HG03558 (cell line): ENCODE measurements around the gene B4GALT4.
"Not testable (repeated sequence)": the region's sequence is repeated elsewhere in the genome, so short reads cannot be mapped to it uniquely, and the experiment has no call there.

Source experiments
- ATAC-seq: cut with Tn5 transposase; IDR thresholded peaks from one replicate; pipeline ENCODE4 v1.9.1; 2021; ENCODE audit warnings: moderate number of reproducible peaks; ENCODE audit not compliant: unreplicated experiment; ENCODE audit errors: extremely low read depth

Gene B4GALT4, protein sequence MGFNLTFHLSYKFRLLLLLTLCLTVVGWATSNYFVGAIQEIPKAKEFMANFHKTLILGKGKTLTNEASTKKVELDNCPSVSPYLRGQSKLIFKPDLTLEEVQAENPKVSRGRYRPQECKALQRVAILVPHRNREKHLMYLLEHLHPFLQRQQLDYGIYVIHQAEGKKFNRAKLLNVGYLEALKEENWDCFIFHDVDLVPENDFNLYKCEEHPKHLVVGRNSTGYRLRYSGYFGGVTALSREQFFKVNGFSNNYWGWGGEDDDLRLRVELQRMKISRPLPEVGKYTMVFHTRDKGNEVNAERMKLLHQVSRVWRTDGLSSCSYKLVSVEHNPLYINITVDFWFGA

DNA sequence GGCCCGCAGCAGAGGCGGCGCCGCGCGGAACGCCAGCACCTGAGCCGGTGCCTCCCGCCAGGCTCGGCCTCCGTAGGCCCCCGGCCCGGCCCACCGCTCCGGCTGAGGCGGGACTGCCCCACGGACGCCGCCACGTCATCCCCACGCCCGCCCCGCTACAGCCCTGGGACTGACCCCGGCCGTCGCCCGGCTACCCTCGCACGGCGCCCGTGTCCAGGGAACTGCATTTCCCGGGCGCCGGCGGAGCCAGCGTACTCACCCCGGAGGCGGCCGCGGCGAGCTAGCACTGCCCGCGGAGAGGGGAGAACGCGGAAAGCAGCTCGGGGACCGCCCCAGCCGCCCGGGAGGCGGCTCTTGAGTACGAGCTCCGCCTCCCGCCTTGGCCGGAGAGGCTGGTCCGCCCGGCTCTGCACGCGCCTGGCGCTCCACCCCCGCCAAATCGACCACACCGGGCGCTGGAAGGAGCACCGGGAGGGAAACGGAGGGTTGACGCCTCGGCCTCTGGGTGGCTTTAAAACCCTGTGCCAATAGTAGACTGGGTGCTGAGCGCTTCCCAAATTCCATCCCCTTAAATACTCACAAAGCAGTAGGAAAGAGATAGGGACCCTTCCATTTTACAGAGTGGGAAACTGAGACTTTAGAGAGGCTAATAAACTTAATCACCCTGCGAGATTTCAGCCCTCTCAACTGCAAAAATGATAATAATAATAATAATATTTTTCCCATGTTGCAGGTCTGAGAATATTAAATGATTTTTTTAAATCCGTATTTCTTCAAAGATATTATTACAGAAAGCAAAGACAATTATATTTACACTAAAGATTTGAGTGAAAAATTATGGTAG is at the start of gene B4GALT4:
Gene B4GALT4 (minus strand): TSS at position 288 of the 844 bp plus-strand sequence. CDS start 10,779 bp downstream, outside the sequence.
- peak; percentile 84 for ATAC-seq

DNA sequence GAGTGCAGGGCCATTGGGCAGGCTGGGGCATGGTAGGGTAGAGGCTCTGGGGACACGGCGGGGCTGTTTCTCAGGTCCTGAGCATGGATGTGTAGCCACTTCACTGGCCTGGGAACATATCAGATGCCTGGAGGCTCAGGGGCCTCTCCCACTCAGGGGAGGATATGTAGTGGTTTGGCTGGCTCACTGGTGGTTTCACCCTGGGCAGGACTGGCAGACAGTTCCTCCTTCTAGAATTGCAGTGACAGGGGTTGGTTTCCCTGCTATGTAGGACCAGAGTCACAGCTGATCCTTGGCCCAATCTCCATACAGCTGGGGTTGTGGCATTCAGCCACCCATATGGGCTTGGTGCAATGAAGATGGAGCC is 48.7 kb upstream of the B4GALT4 start:
- ATAC-seq: no peak

DNA sequence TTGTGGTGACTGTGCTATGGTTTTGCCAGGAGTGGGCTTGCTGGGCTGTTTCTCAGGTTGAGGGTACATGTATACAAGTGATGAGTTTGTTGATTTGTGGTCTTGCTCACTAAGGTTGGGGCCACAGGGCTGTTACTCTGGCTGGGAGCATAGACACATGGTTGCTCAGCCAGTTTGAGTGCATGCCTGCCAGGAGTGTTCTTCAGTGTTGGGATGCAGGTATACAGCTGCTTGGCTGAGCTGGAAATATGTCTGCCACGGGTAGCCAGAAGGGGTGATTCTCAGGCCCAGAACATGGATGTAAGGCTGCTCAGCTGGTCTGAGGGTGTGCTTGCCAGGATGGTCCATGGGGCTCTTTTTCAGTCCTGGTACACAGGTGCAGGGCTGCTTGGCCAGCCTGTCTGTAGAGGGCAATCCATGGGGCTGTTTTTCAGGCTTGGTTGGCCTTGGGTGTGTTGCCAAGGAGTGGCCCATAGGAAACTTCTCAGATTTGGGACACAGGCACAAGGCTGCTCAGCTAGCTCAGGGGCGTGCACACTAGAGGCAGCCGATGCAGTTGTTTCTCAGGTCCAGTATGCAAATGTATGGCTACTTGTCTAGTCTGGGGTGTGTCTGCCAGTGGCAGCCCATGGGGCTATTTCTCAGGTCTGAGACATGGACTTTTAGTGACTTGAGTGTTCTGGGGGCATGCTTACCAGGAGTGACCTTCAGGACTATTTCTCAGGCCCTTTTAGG is 48.2 kb upstream of the B4GALT4 start:
- no peak for ATAC-seq

DNA sequence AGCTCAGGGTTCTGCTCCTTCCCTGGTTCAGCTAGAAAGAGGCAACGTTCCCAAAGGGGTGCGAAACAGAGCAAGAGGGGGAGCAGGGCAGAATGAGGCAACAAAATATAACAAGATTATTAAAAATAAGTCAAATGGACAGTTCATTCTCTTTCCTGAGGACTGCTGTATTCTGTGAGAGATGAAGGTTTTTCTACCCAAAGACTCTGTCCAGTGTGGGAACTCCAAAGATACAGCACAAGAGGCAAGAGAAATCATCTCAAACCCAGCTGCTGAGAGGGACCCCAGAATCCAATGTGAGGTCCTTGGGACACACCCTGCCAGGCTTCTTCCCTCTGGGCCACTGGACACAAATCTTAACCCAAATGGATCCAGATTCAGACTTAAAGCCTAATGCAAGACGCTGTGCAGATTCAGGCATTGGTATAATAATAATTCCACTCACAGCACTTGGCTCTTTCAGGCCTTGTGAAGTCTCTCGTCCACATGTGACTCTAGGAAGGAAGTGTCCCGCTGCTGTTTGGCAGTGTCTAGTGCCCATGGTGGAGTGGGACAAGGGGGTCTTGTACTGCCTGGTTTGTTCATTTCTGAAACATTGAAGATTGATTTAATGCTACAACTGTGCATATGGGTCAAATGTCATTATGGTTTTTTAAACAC is 39.0 kb upstream of the B4GALT4 start:
- ATAC-seq: no peak

DNA sequence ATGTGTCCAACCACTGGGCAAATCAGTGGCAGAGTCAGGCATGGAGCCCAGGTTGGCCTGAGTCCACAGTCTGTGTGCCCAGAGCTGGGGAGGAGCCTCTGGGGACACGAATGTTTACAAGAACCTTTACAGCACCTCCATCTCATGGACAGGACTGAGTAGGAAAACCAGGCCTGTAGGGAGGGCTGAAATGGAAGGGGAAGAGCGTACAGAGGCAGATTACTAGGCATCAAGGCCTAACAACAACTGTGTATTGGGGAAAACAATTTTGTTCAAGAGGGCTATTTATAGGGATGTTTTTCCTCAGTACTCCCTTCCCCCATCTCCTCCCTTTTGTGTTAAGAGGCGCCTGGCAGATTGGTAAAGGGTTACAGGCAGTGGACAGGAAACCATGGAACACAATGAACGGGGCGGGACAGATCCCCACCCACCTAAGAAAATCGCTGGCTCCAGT is 38.5 kb upstream of the B4GALT4 start:
- no peak for ATAC-seq

DNA sequence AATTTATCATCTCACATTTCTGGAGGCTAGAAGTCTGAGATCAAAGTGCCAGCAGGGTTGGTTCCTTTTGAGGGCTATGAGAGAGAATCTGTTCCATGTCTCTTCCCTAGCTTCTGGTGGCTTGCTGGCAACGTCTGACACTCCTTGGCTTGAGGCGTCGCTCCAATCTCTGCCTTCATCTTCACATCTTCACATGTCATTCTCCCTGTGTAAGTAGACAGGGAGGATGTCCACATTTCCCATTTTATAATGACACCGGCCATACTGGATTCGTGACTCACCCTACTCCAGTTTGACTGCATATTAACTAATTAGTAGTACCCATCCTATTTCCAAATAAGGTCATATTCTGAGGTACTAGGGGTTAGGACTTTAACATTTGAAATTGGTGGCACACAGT is 36.0 kb upstream of the B4GALT4 start:
- no peak for ATAC-seq

DNA sequence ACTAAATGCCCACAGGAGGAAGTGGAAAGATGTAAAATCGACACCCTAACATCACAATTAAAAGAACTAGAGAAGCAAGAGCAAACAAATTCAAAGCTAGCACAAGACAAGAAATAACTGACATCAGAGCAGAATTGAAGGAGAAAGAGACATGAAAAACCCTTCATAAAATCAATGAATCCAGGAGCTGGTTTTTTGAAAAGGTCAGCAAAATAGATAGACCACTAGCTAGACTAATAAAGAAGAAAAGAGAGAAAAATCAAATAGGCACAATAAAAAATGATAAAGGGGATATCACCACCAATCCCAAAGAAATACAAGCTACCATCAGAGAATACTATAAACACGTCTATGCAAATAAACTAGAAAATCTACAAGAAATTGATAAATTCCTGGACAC is 29.5 kb upstream of the B4GALT4 start:
- not testable (repeated sequence) for ATAC-seq

DNA sequence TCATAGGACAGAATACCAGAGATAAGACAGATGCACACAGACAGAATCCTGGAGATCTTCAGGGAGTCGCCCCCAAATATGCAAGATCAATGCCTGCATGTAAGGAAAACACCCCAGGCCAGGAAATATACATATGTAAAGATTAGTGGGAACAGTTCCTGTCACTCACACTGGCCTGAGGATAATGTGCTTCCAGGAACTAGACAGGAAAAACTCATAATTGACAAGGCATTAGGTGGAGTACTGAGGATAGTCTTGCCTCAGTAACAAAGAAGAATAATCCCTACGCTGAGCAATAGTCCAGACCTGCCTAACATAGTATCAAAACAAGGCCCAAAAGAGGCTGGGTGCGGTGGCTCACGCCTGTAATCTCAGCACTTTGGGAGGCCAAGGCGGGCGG is 20.4 kb upstream of the B4GALT4 start:
- ATAC-seq: no peak

DNA sequence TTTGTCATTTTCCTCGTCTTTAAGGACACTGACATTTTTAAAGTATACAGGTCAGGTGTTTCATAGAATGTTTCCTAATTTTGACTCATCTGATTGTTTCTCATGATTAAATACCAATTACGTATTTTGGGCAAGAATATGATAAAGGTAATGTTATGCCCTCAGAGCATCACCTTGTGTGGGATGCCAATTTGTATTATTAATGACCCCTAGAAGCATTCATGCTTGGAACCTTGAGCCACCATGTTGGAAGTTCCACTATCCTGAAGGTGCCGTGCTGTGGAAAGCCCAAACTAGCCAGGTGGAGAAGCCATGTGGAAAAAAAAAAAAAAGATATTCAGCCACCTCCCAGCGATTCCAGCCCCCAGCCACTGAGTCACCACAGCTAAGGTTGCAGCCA is 19.1 kb upstream of the B4GALT4 start:
- no peak for ATAC-seq

DNA sequence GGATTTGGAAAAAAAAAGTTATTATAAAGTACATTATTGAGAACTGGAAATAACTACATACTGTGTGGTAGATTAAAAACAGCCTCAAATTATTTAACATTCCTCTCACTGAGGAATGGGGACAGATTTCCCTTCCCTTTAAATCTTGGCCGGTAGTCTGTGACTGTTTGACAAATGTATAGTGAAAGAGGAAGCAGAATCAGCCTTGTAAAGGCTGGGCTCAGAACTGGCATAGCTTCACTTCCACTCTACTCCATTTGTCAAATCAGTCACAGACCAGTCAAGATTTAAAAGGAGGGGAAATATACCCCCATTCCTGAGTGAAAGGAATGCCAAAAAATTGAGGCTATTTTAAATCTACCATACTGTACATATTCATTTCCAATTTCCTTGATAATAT is 18.2 kb upstream of the B4GALT4 start:
- ATAC-seq: peak; percentile 87

DNA sequence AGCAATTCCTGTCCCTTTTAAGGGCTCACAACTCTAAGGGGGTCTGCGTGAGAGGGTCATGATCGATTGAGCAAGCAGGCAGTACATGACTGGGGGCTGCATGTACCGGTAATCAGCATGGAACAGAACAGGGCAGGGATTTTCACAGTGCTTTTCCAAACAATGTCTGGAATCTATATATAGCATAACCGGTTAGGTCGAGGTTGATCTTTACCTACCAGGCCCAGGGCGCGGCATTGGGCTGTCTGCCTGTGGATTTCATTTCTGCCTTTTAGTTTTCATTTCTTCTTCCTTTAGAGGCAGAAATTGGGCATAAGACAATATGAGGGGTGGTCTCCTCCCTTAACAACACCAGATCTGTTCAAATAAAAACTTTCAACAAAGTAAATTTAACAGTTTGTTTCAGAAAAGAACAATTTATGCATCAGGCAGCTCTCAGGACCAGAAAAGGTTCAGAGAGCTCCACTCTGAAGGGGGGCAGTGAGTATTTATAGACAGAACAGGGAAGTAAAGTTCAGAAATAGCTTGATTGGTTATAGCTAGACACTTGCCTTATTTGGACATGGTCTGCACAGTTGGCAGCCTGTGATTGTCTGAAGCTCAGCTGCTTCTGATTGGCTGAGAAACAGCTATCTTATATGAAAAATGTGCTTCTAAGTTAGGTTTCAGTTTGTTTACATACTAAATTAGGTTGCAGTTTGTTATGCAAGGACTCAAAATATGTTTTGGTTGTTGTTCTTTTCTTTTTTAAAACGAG is 17.2 kb upstream of the B4GALT4 start:
- no peak for ATAC-seq

DNA sequence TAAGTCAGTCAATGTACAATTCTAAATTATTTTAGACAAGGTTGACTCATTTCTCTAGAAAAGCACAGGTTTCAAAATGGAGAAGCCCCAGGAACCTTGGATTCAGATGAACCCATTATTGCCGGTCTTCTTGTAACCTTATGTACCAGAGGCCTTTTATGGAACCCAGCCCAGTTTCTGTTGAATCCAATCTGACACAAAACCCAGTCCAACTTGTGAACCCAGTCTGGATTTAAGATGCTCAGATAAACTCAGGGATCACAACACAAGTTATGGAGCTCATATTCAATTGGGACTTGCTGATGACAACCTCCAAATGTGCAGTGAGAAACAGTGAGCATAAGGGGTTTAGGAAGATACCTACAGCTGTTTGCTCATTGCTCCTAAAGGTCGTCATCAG is 16.4 kb upstream of the B4GALT4 start:
- ATAC-seq: no peak

DNA sequence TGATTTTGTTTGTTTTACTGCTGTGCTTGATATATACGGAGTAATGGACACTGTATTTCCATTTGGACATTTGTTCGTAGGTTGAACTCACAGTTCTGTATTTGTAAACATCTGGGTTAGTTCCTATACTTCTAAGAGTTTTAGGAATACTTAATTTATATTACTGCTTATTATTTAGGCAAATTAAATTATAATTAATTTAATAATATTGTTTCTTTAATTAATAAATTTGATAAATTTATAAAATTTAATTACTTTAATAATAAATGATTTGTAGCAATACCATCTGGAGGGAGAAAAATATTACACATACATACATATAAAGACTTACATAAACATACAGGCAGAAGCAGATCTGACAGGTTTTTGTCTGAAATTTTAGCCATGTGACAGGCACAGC is 14.5 kb upstream of the B4GALT4 start:
- no peak for ATAC-seq

DNA sequence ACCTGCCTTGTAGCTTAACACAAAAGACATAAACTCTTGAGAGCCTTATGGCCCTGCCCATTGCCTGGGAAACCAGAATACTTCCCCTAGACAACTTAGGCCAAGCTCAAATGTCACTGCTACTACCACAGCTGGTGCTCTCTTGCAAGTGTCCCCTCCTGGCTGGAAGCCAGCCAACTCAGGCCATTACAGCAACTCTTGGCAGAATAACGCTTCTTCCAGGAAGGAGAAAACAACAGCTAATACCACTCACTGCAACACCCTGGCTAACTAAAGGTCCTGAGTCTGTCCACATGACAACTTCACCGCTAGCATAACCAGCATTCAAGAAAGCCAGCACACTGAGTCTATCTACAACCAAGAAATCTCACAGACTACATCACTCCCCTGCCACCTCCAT is 5.1 kb upstream of the B4GALT4 start:
- ATAC-seq: no peak

DNA sequence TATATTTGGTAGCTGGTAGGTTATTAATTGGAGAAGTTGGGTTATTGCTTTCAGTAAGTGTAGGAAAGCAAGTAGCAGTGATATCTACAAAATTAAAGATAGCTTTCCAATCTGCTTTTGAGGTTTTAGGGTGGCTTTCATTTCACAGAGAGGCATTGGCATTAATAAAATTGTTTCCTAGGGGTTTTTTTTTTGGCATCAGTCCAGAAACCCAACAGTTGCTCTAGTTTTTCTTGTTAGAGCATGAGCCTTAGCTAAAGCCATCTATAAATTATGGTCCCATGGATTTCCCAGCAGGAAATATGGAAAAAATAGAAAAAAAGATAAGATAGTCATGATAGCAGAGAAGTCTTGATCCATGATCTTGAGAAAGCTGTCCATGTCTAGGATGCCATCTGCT is 3.0 kb upstream of the B4GALT4 start:
- ATAC-seq: no peak

DNA sequence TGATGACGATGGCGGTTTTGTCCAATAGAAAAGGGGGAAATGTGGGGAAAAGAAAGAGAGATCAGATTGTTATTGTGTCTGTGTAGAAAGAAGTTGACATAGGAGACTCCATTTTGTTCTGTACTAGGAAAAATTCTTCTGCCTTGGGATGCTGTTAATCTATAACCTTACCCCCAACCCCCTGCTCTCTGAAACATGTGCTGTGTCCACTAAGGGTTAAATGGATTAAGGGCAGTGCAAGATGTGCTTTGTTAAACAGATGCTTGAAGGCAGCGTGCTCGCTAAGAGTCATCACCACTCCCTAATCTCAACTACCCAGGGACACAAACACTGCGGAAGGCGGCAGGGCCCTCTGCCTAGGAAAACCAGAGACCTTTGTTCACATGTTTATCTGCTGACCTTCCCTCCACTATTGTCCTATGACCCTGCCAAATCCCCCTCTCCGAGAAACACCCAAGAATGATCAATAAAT is 2.4 kb upstream of the B4GALT4 start:
- ATAC-seq: not testable (repeated sequence)

DNA sequence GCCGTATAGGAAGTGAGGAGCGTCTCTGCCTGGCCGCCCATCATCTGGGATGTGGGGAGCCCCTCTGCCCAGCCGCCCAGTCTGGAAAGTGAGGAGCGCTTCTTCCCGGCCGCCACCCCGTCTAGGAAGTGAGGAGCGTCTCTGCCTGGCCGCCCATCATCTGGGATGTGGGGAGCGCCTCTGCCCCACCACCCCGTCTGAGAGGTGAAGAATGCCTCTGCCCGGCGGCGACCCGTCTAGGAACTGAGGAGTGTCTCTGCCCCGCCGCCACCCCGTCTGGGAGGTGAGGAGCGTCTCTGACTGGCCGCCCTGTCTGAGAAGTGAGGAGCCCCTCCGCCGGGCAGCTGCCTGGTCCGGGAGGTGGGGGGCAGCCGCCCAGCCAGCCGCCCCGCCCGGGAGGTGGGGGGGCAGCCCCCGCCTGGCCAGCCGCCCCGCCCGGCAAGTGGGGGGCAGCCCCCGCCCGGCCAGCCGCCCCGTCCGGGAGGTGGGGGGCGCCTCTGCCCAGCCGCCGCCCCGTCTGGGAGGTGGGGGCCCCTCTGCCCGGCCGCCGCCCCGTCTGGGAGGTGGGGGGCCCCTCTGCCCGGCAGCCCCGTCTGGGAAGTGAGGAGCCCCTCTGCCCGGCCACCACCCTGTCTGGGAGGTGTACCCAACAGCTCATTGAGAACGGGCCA is 1.8 kb upstream of the B4GALT4 start:
- not testable (repeated sequence) for ATAC-seq

DNA sequence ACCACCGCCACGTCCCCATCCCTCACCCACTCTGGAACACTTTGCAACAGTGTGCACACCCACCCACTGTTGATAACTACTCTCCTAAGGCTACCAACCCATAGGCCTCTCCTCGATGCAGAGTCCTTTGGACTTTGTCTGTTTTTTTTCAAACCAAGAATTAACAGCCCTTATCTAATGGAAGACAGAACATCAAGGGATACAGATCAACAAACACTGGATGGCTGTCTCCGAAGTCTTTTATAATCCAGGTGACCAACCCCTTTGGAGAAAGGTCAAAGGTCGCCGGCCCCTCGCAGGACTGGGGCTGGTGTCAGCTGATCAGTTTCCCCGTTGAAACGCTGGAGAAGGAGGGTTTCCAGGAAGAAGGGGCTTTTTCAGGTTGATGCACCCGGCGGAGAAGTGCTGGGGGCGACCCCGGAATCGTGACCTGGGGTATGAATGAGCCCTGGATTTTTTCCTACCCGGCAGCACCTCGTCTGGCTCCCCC is 532 bp downstream of the B4GALT4 start:
- peak; percentile 1 for ATAC-seq
